GM12874 (cell line): ENCODE results near the gene PRKG1.

Source experiments
- CTCF ChIP-seq: IDR thresholded peaks from 2 replicates; pipeline ENCODE4 v1.5.1; 2011; ENCODE audit warnings: low read depth, mild to moderate bottlenecking, control low read depth, low read length, moderate library complexity; ENCODE audit not compliant: insufficient read depth

Gene PRKG1

GRCh38 chr10:51425431-51425830, 351.1 kb downstream of the PRKG1 start:
- TF ChIP-seq CTCF, result no peak

GRCh38 chr10:51427758-51428157, 353.5 kb downstream of the PRKG1 start:
- no peak for TF ChIP-seq CTCF

- TF ChIP-seq CTCF, result no peak
Observed at GRCh38 chr10:51430506-51430905, 356.2 kb downstream of the PRKG1 start.

GRCh38 chr10:51433949-51434475, 359.7 kb downstream of the PRKG1 start:
- no peak for TF ChIP-seq CTCF

- TF ChIP-seq CTCF, result no peak
Observed at GRCh38 chr10:51436805-51437204, 362.5 kb downstream of the PRKG1 start.

GRCh38 chr10:51439645-51440044, 365.4 kb downstream of the PRKG1 start:
- no peak for TF ChIP-seq CTCF

- no peak for TF ChIP-seq CTCF
Observed at GRCh38 chr10:51445588-51445987, 371.3 kb downstream of the PRKG1 start.
